ENCODE results near the gene CD93. TPM values are rescaled to one million over a fixed set of nuclear protein-coding genes. Genes with fewer than 3 reads are reported as not detected.
A peak's percentile ranks its signal among the peaks of the same experiment; 100 is the strongest.

Gene CD93
- total and polyA plus RNA-seq, 11 donors, result 9.2 to 110 (median 45.7) TPM

DNA sequence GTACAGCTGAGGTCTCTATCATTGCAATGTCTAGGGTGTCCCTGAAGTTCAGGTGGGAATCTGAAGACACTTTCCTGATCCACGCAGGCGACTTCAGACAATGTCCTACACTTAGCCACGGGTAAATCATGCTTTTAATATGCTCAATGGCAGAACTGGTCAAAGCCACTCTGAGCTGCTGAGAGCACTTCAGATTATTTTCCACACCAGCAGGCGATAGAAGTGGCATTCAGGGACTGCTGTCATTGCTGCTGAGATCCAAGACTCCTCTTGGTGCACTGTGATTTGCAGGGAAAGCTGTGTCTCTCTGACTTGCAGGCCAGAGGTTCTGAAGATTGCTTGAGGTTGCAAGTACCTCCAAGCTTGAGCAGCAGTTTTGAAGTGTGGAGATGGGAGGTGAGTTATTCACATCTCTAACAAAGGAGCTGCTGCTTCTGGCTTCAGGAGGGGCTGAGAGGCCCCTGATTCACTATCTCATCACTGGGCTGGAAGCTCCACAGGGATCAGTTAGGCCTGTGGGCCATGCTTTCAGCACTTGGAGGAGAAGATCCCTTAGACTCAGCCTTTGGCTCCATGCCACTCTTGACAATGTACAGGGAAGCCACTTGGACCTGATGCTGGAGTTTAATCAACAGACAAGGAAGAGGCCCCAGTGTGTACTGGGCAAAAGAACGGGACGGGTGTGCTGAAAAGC lies 53.9 kb downstream of the CD93 start:
- no peak for DNase-seq
- WGBS, 4 donors, result 39 to 58% (median 48%) methylated on average over 6 of the region's 6 CpGs
- intact Hi-C loops (cut with DNase I), result no loop called here
- Histone ChIP-seq H3K27me3 (peaks cover 12 to 39% (median 22%) of the 10 kb centered on the region in 9 donors), H3K27ac (no peak overlapping the region), H3K9me3 (no peaks in the 10 kb centered on the region), H3K4me3 (no peak overlapping the region), H3K4me1 (peaks cover 0 to 33% (median 6%) of the 10 kb centered on the region in 12 donors), H3K36me3 (no peaks in the 10 kb centered on the region)
- ATAC-seq, result peak; percentile 81 to 88 (median 84)
- no peak for TF ChIP-seq POLR2A (IDR thresholded peaks at IDR 0.05)
- TF ChIP-seq, protein P1, sequence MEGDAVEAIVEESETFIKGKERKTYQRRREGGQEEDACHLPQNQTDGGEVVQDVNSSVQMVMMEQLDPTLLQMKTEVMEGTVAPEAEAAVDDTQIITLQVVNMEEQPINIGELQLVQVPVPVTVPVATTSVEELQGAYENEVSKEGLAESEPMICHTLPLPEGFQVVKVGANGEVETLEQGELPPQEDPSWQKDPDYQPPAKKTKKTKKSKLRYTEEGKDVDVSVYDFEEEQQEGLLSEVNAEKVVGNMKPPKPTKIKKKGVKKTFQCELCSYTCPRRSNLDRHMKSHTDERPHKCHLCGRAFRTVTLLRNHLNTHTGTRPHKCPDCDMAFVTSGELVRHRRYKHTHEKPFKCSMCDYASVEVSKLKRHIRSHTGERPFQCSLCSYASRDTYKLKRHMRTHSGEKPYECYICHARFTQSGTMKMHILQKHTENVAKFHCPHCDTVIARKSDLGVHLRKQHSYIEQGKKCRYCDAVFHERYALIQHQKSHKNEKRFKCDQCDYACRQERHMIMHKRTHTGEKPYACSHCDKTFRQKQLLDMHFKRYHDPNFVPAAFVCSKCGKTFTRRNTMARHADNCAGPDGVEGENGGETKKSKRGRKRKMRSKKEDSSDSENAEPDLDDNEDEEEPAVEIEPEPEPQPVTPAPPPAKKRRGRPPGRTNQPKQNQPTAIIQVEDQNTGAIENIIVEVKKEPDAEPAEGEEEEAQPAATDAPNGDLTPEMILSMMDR (IDR thresholded peaks at IDR 0.05), result no peak

DNA sequence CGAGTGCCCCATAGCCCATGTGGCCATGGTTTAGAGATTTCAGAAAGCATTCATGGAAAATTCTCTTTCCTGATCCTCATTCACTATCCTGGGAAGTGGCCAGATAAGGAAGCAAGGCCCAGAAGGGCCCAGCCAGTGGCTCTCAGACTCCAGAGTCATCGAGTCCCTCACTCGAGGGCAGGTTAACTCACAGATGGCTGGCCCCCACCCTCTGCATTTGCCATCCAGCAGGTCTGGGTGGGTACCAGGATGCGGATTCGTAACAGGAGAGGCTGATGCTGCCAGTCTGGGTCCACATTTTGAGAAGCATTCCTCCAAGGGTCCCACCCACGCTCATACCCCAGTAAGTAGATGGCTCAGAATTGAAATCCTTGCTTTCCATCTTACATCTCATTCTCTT lies 54.8 kb downstream of the CD93 start:
- H3K27me3 ChIP-seq, result peaks cover 11 to 30% (median 13%) of the 10 kb centered on the region in 9 donors
- ATAC-seq, result no peak
- no peaks in the 10 kb centered on the region for H3K36me3 ChIP-seq
- peaks cover 0 to 33% (median 6%) of the 10 kb centered on the region in 12 donors for H3K4me1 ChIP-seq
- TF ChIP-seq, protein P1 (IDR thresholded peaks at IDR 0.05), result no peak
- no peak for TF ChIP-seq POLR2A (IDR thresholded peaks at IDR 0.05)
- H3K27ac ChIP-seq, result no peak overlapping the region
- H3K4me3 ChIP-seq, result no peak overlapping the region
- DNase-seq, result no peak
- H3K9me3 ChIP-seq, result no peaks in the 10 kb centered on the region
- intact Hi-C loops (cut with DNase I), result no loop called here
- 92 to 94% (median 93%) methylated on average over 6 of the region's 6 CpGs for WGBS, 4 donors

Other genes with a start within 250 kb of the CD93 start
- gene SSTR4, start 51.0 kb downstream of the CD93 start, total RNA-seq, result under 1 TPM in 1 of 9 donors, not detected in 8; 0.28 TPM
- not detected for gene SSTR4, start 51.0 kb downstream of the CD93 start, polyA plus RNA-seq
- 10 to 100 TPM; 12.4 to 70.9 (median 19.9) TPM for gene THBD, start 36.7 kb downstream of the CD93 start, total RNA-seq
- 10 to 100 TPM in 1 of 2 donors, 1 to 10 TPM in 1; 8.2 to 24.0 TPM for gene THBD, start 36.7 kb downstream of the CD93 start, polyA plus RNA-seq

Measured in heart left ventricle (tissue), 16 donors.